HL-60 (cell line): ENCODE data around the gene GNG7.
"Not testable (repeated sequence)": the region's sequence is repeated elsewhere in the genome, so short reads cannot be mapped to it uniquely, and the experiment has no call there.

Experiments used
- DNase-seq, 2 experiments: peaks; one replicate each; pipeline ENCODE4 v3.0.0-alpha.2; 2010 to 2020; ENCODE audit warnings: low read depth in 1 of 2, low spot score in 1 of 2
- H3K27ac ChIP-seq: fragments of 250-450 bp; sonication (Bioruptor Pico); replicated peaks from 2 replicates; pipeline ENCODE4 v1.5.1; 2020; ENCODE audit warnings: mild to moderate bottlenecking, moderate library complexity
- H3K27me3 ChIP-seq: fragments of 250-450 bp; sonication (Bioruptor Pico); 2 replicates; pipeline ENCODE4 v1.5.1; 2021; ENCODE audit warnings: mild to moderate bottlenecking, moderate library complexity; ENCODE audit not compliant: insufficient read depth, poor library complexity, severe bottlenecking
- H3K4me3 ChIP-seq: replicated peaks from 2 replicates; pipeline ENCODE4 v1.5.1; 2011; ENCODE audit warnings: mild to moderate bottlenecking, control low read depth, low read length; ENCODE audit not compliant: insufficient read depth
- CTCF ChIP-seq: IDR thresholded peaks from one replicate; pipeline ENCODE4 v1.5.1; 2011; ENCODE audit warnings: low read length, control low read depth, inconsistent platforms; ENCODE audit not compliant: insufficient read depth
- GABPA ChIP-seq: IDR thresholded peaks from 2 replicates; pipeline ENCODE4 v1.6.1; 2012; ENCODE audit warnings: low read depth
- POLR2AphosphoS5 ChIP-seq: IDR thresholded peaks from 2 replicates; pipeline ENCODE4 v1.6.1; 2012; ENCODE audit warnings: low read depth
- REST ChIP-seq: IDR thresholded peaks from 2 replicates; pipeline ENCODE4 v1.6.1; 2012; ENCODE audit warnings: low read depth; ENCODE audit not compliant: insufficient replicate concordance
- SPI1 ChIP-seq: IDR thresholded peaks from 2 replicates; pipeline ENCODE4 v1.6.1; 2012; ENCODE audit warnings: low read depth, mild to moderate bottlenecking, borderline replicate concordance

The GNG7 gene

GRCh38 chr19:2547033-2547680 lies 155.3 kb downstream of the GNG7 start:
- no peak for DNase-seq
- Histone ChIP-seq H3K27me3 (no peaks in the 10 kb centered on the region), H3K27ac (peak overlapping the region; percentile 94), H3K4me3 (no peak overlapping the region)
- TF ChIP-seq SPI1: no peak
- no peak for TF ChIP-seq CTCF
- TF ChIP-seq REST: no peak
- no peak for TF ChIP-seq GABPA
- no peak for TF ChIP-seq POLR2AphosphoS5

GRCh38 chr19:2546128-2547032 lies 156.1 kb downstream of the GNG7 start:
- DNase-seq: peak; percentile 82 to 88
- Histone ChIP-seq H3K27ac (peak overlapping the region; percentile 94), H3K4me3 (no peak overlapping the region), H3K27me3 (no peaks in the 10 kb centered on the region)
- TF ChIP-seq SPI1 (no peak), REST (peak; percentile 58), POLR2AphosphoS5 (peak; percentile 95)

- not testable (repeated sequence) for H3K27me3 ChIP-seq, H3K4me3 ChIP-seq
- peak overlapping the region; percentile 94 for H3K27ac ChIP-seq
- peak in 1 of 2 experiments; percentile 55 for DNase-seq
Measured at GRCh38 chr19:2545416-2546127, 156.9 kb downstream of the GNG7 start.

GRCh38 chr19:2544576-2545415 lies 157.7 kb downstream of the GNG7 start:
- no peak for DNase-seq
- Histone ChIP-seq H3K27me3 (no peaks in the 10 kb centered on the region), H3K27ac (peak overlapping the region; percentile 94), H3K4me3 (no peak overlapping the region)
- TF ChIP-seq REST (no peak), GABPA (no peak), CTCF (no peak), SPI1 (no peak), POLR2AphosphoS5 (no peak)
